ES-I3 (cell line): Measurements from ENCODE around the gene BCAP31.

Experiments used
- H3K36me3 ChIP-seq: 2 replicates; pipeline ENCODE4 v1.6.1; 2013; ENCODE audit warnings: mild to moderate bottlenecking, low read length, control low read depth, moderate library complexity; ENCODE audit not compliant: insufficient read depth
- H3K4me1 ChIP-seq: 2 replicates; pipeline ENCODE4 v1.6.1; 2013; ENCODE audit warnings: mild to moderate bottlenecking, control low read depth, low read length; ENCODE audit not compliant: insufficient read depth
- H3K9ac ChIP-seq: 2 replicates; pipeline ENCODE4 v1.6.1; 2013; ENCODE audit warnings: low read depth, mild to moderate bottlenecking, low read length, moderate library complexity
- H3K9me3 ChIP-seq: 2 replicates; pipeline ENCODE4 v1.6.1; 2013; ENCODE audit warnings: mild to moderate bottlenecking, low read length, moderate library complexity; ENCODE audit not compliant: control insufficient read depth, insufficient read depth

The BCAP31 gene

GRCh38 chrX:153669901-153670731 lies 54.1 kb downstream of the BCAP31 start:
- H3K4me1 ChIP-seq: no peaks in the 10 kb centered on the region; the same call in 1 of the 2 replicates
- H3K36me3 ChIP-seq: no peaks in the 10 kb centered on the region
- H3K9ac ChIP-seq: no peak overlapping the region
- H3K9me3 ChIP-seq: no peaks in the 10 kb centered on the region

- Histone ChIP-seq H3K9me3 (no peaks in the 10 kb centered on the region), H3K9ac (no peak overlapping the region), H3K36me3 (no peaks in the 10 kb centered on the region), H3K4me1 (no peaks in the 10 kb centered on the region; the same call in 1 of the 2 replicates)
These were observed 54.9 kb downstream of the BCAP31 start for GRCh38 chrX:153669174-153669890.

GRCh38 chrX:153668423-153669173 lies 55.6 kb downstream of the BCAP31 start:
- Histone ChIP-seq H3K4me1 (no peaks in the 10 kb centered on the region; the same call in 1 of the 2 replicates), H3K9me3 (no peaks in the 10 kb centered on the region), H3K9ac (no peak overlapping the region), H3K36me3 (no peaks in the 10 kb centered on the region)

- Histone ChIP-seq H3K36me3 (no peaks in the 10 kb centered on the region), H3K9ac (peak overlapping the region; percentile 59; the same call in 1 of the 2 replicates), H3K9me3 (no peaks in the 10 kb centered on the region), H3K4me1 (no peaks in the 10 kb centered on the region; the same call in 1 of the 2 replicates)
These were observed 56.2 kb downstream of the BCAP31 start for GRCh38 chrX:153667956-153668396.

- no peaks in the 10 kb centered on the region for H3K36me3 ChIP-seq
- no peaks in the 10 kb centered on the region; the same call in 1 of the 2 replicates for H3K4me1 ChIP-seq
- peak overlapping the region; percentile 59; the same call in 1 of the 2 replicates for H3K9ac ChIP-seq
- no peaks in the 10 kb centered on the region for H3K9me3 ChIP-seq
These were observed 56.8 kb downstream of the BCAP31 start for GRCh38 chrX:153667281-153667955.

- no peaks in the 10 kb centered on the region; the same call in 1 of the 2 replicates for H3K4me1 ChIP-seq
These were observed 58.4 kb downstream of the BCAP31 start for GRCh38 chrX:153665726-153666306.

GRCh38 chrX:153662266-153662665 lies 61.9 kb downstream of the BCAP31 start:
- no peaks in the 10 kb centered on the region for H3K4me1 ChIP-seq
- no peaks in the 10 kb centered on the region for H3K36me3 ChIP-seq
- peaks cover 7% of the 10 kb centered on the region; the same call in 1 of the 2 replicates for H3K9me3 ChIP-seq
- peak overlapping the region; percentile 12; the same call in 1 of the 2 replicates for H3K9ac ChIP-seq

More at GRCh38 chrX:153665726-153666306, 58.4 kb downstream of the BCAP31 start:
- H3K36me3 ChIP-seq: no peaks in the 10 kb centered on the region
- peaks cover 4% of the 10 kb centered on the region; the same call in 1 of the 2 replicates for H3K9me3 ChIP-seq
- no peak overlapping the region for H3K9ac ChIP-seq

GRCh38 chrX:153659268-153659667 lies 64.9 kb downstream of the BCAP31 start:
- H3K9ac ChIP-seq: no peak overlapping the region
- no peaks in the 10 kb centered on the region for H3K36me3 ChIP-seq
- H3K9me3 ChIP-seq: peaks cover 7% of the 10 kb centered on the region; the same call in 1 of the 2 replicates
- H3K4me1 ChIP-seq: no peaks in the 10 kb centered on the region

GRCh38 chrX:153657161-153657560 lies 67.0 kb downstream of the BCAP31 start:
- H3K9me3 ChIP-seq: peaks cover 7% of the 10 kb centered on the region; the same call in 1 of the 2 replicates
- H3K36me3 ChIP-seq: no peaks in the 10 kb centered on the region
- H3K4me1 ChIP-seq: no peaks in the 10 kb centered on the region
- H3K9ac ChIP-seq: no peak overlapping the region

GRCh38 chrX:153653556-153653955 lies 70.6 kb downstream of the BCAP31 start:
- H3K9me3 ChIP-seq: no peaks in the 10 kb centered on the region
- no peak overlapping the region for H3K9ac ChIP-seq
- H3K4me1 ChIP-seq: peaks cover 3% of the 10 kb centered on the region; the same call in 1 of the 2 replicates
- H3K36me3 ChIP-seq: no peaks in the 10 kb centered on the region

GRCh38 chrX:153651540-153652079 lies 72.6 kb downstream of the BCAP31 start:
- H3K9me3 ChIP-seq: no peaks in the 10 kb centered on the region
- no peak overlapping the region for H3K9ac ChIP-seq
- H3K4me1 ChIP-seq: peaks cover 3% of the 10 kb centered on the region; the same call in 1 of the 2 replicates
- H3K36me3 ChIP-seq: no peaks in the 10 kb centered on the region

- Histone ChIP-seq H3K4me1 (peaks cover 3% of the 10 kb centered on the region; the same call in 1 of the 2 replicates), H3K36me3 (no peaks in the 10 kb centered on the region), H3K9ac (no peak overlapping the region), H3K9me3 (no peaks in the 10 kb centered on the region)
These were observed 73.2 kb downstream of the BCAP31 start for GRCh38 chrX:153650959-153651358.
